AG04450 (cell line): ENCODE results near the gene ADGRE1. TPM values are rescaled to one million over a fixed set of nuclear protein-coding genes. Genes with fewer than 3 reads are reported as not detected.

ENCODE experiments used
- CTCF ChIA-PET: fragments of 300-600, 350-600 bp; formaldehyde crosslinking; extraction: SDS; loops from one replicate; lab custom pipeline; 2022; ENCODE audit warnings: antibody characterized with exemption, inconsistent platforms; lab: Charles Lee
- POLR2A ChIA-PET: fragments of 350-600 bp; formaldehyde crosslinking; extraction: SDS; loops from one replicate; lab custom pipeline; 2021; ENCODE audit warnings: antibody characterized with exemption, inconsistent platforms; lab: Yijun Ruan, JAX
- DNase-seq: peaks from one replicate; pipeline ENCODE4 v3.0.0-alpha.2; 2011; ENCODE audit warnings: low read depth, low spot score
- H3K27ac ChIP-seq: one replicate; pipeline ENCODE4 v1.5.1; 2012; ENCODE audit warnings: low read depth, low read length, control low read depth
- H3K27me3 ChIP-seq: one replicate; pipeline ENCODE4 v1.6.0; 2012; ENCODE audit warnings: low read length; ENCODE audit not compliant: control insufficient read depth, insufficient read depth
- H3K4me3 ChIP-seq: 2 replicates; pipeline ENCODE4 v1.5.1; 2011; ENCODE audit warnings: mild to moderate bottlenecking, low read depth, low read length, control low read depth
- H3K9me3 ChIP-seq: 2 replicates; pipeline ENCODE4 v1.5.1; 2012; ENCODE audit warnings: low read length; ENCODE audit not compliant: control insufficient read depth, insufficient read depth
- CTCF ChIP-seq: IDR thresholded peaks from 2 replicates; pipeline ENCODE4 v1.5.1; 2011; ENCODE audit warnings: low read depth, low read length, control low read depth, inconsistent platforms
- polyA plus RNA-seq: library from polyadenylated mRNA; depleted of rRNA; stranded (reverse); fragments of >200 nt; gene quantifications from 2 replicates; pipeline ENCODE4 v1.2.3, GENCODE V29; 2011

Gene ADGRE1
- polyA plus RNA-seq, 1 experiment: not detected

- DNase-seq: no peak
- no peak for TF ChIP-seq CTCF
- ChIA-PET CTCF (no interaction called here), POLR2A (no interaction called here)
- Histone ChIP-seq H3K27me3 (no peaks in the 10 kb centered on the region), H3K27ac (no peak overlapping the region), H3K4me3 (no peak overlapping the region), H3K9me3 (peaks cover 37% of the 10 kb centered on the region)
Measured at GRCh38 chr19:6969490-6969889, 82.1 kb downstream of the ADGRE1 start.

GRCh38 chr19:6970021-6970420 is 82.6 kb downstream of the ADGRE1 start:
- DNase-seq: no peak
- ChIA-PET POLR2A (no interaction called here), CTCF (no interaction called here)
- no peak for TF ChIP-seq CTCF
- Histone ChIP-seq H3K4me3 (no peak overlapping the region), H3K27ac (no peak overlapping the region), H3K9me3 (peaks cover 36% of the 10 kb centered on the region), H3K27me3 (no peaks in the 10 kb centered on the region)

DNA sequence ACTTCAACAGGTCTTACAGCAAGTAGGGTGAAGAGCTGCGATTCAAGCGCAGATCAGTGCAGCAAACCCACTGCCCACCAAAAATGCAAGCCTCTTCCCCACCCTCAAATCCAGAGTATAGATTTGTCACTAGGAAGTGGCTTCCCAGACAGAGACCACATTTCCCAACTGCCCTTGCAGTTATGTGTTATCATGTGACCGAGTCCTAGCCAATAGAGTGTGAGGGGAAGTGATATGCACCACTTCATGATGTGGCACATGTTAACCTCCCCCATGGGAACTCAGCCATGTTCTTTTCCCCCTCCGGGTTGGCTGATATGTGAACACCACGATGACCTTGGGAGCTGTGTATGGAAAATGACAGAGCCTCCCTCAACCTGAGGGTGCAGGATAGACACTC is 83.1 kb downstream of the ADGRE1 start:
- H3K9me3 ChIP-seq: peaks cover 38% of the 10 kb centered on the region
- POLR2A ChIA-PET: no interaction called here
- no peak overlapping the region for H3K27ac ChIP-seq
- no peak for TF ChIP-seq CTCF
- H3K27me3 ChIP-seq: no peaks in the 10 kb centered on the region
- no peak for DNase-seq
- H3K4me3 ChIP-seq: no peak overlapping the region
- CTCF ChIA-PET: no interaction called here

DNA sequence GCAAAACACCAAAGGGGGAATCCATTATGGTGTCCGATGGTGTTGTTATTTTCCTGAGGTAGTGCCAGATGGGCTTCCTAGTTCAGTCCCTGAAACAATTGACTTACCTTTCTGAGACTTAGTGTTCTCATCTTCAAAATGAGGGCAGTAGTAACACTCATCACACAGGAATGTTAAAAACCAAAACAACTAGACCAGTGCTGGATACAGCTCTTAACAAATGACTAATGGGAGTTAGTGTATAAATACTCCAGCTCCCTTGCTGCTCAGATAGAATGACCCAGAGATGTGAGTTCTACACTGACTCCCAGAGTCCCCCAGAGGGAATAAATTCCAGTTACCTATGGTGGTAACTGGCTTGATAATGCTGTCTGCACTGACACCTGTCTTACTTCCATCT is 84.0 kb downstream of the ADGRE1 start:
- Histone ChIP-seq H3K27me3 (no peaks in the 10 kb centered on the region), H3K4me3 (no peak overlapping the region), H3K27ac (no peak overlapping the region), H3K9me3 (peaks cover 35% of the 10 kb centered on the region)
- no peak for DNase-seq
- TF ChIP-seq CTCF: no peak
- CTCF ChIA-PET: no interaction called here
- POLR2A ChIA-PET: no interaction called here

- DNase-seq: no peak
- POLR2A ChIA-PET: interaction anchor here (0.6 kb wide), 1 partner anchor 604 kb away, joined by 8 read pairs; the partner anchor contains the start of gene ALKBH7
- TF ChIP-seq CTCF: no peak
Measured at GRCh38 chr19:6976197-6976596, 88.8 kb downstream of the ADGRE1 start.

More at GRCh38 chr19:6976197-6976596, 88.8 kb downstream of the ADGRE1 start:
- no peak overlapping the region for H3K4me3 ChIP-seq
- no peak overlapping the region for H3K27ac ChIP-seq
- CTCF ChIA-PET: no interaction called here
- peaks cover 19% of the 10 kb centered on the region for H3K9me3 ChIP-seq
- no peaks in the 10 kb centered on the region for H3K27me3 ChIP-seq
